Activated CD8-positive, alpha-beta memory T cell treated with anti-CD3 and anti-CD28 coated beads for 36 hours (primary cell): ENCODE results near the gene CCDC28B. TPM values are rescaled to one million over a fixed set of nuclear protein-coding genes. Genes with fewer than 3 reads are reported as not detected.

Source experiments
- CTCF ChIA-PET: fragments of 350-600 bp; sonication (Branson Sonifier 250); formaldehyde crosslinking; loops from one replicate; lab custom pipeline; 2021; ENCODE audit warnings: antibody characterized with exemption; lab: Charles Lee
- POLR2A ChIA-PET: fragments of 350-600 bp; sonication (Branson Sonifier 250); formaldehyde crosslinking; loops from one replicate; lab custom pipeline; 2021; ENCODE audit warnings: antibody characterized with exemption; lab: Charles Lee
- total RNA-seq, 2 experiments: library from RNA; stranded (reverse); gene quantifications; one replicate each; pipeline ENCODE4 v1.2.3, GENCODE V29; 2021

The CCDC28B gene
- total RNA-seq, 2 experiments from 2014 or later, result 20.6 to 23.3 TPM

DNA sequence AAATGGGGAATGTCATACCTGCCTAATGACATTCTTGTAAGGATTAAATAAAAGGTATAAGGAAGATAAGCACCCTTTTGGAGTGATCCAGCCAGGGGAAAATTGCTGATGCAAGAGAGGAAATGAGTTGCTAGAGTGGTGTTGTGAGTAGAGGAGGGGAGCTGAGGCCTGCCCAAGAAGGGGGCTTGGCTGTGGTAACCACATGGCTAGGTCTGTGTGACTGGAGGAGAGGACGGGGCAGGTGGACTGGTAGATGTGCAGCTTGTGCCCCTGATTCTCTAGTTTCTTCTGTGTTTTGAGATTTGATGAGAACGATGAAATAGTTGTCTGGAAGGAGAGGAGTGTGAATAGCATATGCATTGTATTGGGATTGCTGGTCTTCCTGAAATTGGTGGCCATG, 14.3 kb upstream of the CCDC28B start:
- POLR2A ChIA-PET, result no interaction called here
- CTCF ChIA-PET, result interaction anchor here (1.6 to 2.1 kb wide), 2 partner anchors 12 to 30 kb away, joined by 3 to 8 read pairs; no protein-coding TSS in a partner anchor

GRCh38 chr1:32186491-32186890, 13.9 kb upstream of the CCDC28B start:
- POLR2A ChIA-PET, result no interaction called here
- CTCF ChIA-PET, result interaction anchor here (0.7 to 1.6 kb wide), 2 partner anchors 9 to 30 kb away, joined by 3 read pairs; no protein-coding TSS in a partner anchor

DNA sequence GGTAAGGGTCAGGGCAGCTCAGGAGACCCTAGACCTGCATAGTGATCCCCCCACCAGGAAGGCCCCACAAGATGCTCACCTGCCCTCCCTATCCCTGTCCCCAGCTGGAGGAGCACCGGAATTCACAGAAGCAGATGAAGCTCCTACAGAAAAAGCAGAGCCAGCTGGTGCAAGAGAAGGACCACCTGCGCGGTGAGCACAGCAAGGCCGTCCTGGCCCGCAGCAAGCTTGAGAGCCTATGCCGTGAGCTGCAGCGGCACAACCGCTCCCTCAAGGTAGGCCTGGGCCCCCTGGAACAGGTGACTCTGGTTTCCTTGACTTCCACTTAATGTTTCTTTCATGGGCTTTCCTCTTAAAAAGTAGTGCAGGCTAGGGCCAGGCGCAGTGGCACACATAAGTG, 12.5 kb upstream of the CCDC28B start:
- ChIA-PET POLR2A (interaction anchor here (0.7 kb wide), 1 partner anchor 70 kb away, joined by 4 read pairs; no protein-coding TSS in a partner anchor), CTCF (no interaction called here)

GRCh38 chr1:32192220-32192948, 8.0 kb upstream of the CCDC28B start:
- CTCF ChIA-PET, result interaction anchor here (0.6 kb wide), 1 partner anchor 45 kb away, joined by 3 read pairs; no protein-coding TSS in a partner anchor
- POLR2A ChIA-PET, result interaction anchor here (1.6 to 2.2 kb wide), 2 partner anchors 8 to 12 kb away, joined by 3 to 7 read pairs; partner anchors contain the start of genes CCDC28B and TXLNA

DNA sequence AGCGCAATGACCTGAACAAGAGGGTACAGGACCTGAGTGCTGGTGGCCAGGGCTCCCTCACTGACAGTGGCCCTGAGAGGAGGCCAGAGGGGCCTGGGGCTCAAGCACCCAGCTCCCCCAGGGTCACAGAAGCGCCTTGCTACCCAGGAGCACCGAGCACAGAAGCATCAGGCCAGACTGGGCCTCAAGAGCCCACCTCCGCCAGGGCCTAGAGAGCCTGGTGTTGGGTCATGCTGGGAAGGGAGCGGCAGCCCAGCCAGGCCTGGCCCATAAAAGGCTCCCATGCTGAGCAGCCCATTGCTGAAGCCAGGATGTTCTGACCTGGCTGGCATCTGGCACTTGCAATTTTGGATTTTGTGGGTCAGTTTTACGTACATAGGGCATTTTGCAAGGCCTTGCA, 5.4 kb upstream of the CCDC28B start:
- POLR2A ChIA-PET, result no interaction called here
- CTCF ChIA-PET, result no interaction called here

GRCh38 chr1:32195531-32195930, 4.9 kb upstream of the CCDC28B start:
- CTCF ChIA-PET, result no interaction called here

DNA sequence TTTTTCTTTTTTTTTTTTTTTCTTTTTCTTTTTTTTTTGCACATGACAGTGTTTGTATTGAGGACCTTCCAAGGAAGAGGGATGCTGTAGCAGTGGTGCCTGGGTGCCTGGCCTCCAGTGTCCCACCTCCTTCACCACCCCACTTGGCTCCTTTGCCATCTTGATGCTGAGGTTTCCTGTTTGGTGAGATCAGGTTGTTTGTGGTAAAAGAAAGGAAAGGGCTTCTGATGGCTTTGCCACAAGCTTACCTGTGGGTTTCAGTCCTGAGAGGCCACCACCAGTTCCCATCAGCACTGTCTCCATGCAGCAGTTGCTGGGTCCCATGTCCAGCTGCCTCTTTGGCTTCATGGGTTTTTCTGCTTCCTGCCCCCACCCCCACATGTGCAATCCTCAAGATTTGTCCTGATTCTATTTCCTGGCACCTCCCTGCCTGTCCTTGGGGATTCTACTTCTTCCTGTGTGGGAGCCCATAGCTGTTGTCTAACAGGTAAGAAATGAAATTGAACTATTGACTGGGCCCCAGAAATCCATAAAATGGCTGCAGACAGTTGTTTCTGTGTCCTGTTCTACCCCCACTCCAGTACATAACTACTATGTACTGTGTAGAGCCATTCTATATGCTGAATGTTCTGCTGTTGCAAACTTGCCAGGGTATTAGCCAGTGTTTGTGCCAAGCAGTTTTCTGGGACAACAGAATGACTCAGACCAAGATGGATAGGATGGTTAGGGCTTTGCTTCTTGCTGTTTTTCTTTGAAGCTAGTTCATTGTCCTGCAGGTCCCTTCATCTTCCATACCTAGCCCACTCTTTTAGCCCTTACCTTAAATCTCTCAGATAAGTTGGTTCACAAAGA, 4.2 kb upstream of the CCDC28B start:
- ChIA-PET CTCF (interaction anchor here (1.4 to 1.5 kb wide), 2 partner anchors 45 to 52 kb away, joined by 3 to 4 read pairs; no protein-coding TSS in a partner anchor), POLR2A (interaction anchor here (0.7 to 1.0 kb wide), 2 partner anchors 97 to 130 kb away, joined by 3 to 4 read pairs; no protein-coding TSS in a partner anchor)

More at GRCh38 chr1:32195531-32195930, 4.9 kb upstream of the CCDC28B start:
- POLR2A ChIA-PET, result interaction anchor here (1.0 kb wide), 1 partner anchor 130 kb away, joined by 3 read pairs; no protein-coding TSS in a partner anchor

GRCh38 chr1:32197074-32197473, 3.3 kb upstream of the CCDC28B start:
- ChIA-PET POLR2A (interaction anchor here (0.6 kb wide), 1 partner anchor 294 kb away, joined by 11 read pairs; no protein-coding TSS in a partner anchor), CTCF (interaction anchor here (1.1 to 1.6 kb wide), 5 partner anchors 9 to 51 kb away, joined by 3 to 8 read pairs (median 4); partner anchors contain the start of gene TXLNA)

DNA sequence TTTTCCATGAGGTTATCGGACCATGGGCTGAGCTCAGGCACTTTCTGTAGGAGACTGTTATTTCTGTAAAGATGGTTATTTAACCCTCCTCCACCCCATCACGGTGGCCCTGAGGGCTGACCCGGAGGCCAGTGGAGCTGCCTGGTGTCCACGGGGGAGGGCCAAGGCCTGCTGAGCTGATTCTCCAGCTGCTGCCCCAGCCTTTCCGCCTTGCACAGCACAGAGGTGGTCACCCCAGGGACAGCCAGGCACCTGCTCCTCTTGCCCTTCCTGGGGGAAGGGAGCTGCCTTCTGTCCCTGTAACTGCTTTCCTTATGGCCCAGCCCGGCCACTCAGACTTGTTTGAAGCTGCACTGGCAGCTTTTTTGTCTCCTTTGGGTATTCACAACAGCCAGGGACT, 2.6 kb upstream of the CCDC28B start:
- ChIA-PET CTCF (interaction anchor here (0.7 to 1.6 kb wide), 6 partner anchors 9 to 296 kb away, joined by 3 to 8 read pairs (median 4); partner anchors contain the start of gene TXLNA), POLR2A (interaction anchor here (0.6 to 0.7 kb wide), 3 partner anchors 18 to 295 kb away, joined by 3 to 11 read pairs (median 6); partner anchors contain the start of gene TXLNA)

GRCh38 chr1:32198237-32199042, 2.0 kb upstream of the CCDC28B start:
- CTCF ChIA-PET, result interaction anchor here (0.7 to 1.6 kb wide), 5 partner anchors 8 to 297 kb away, joined by 3 to 8 read pairs (median 4); partner anchors contain the start of gene TXLNA
- POLR2A ChIA-PET, result interaction anchor here (0.6 to 0.7 kb wide), 2 partner anchors 19 to 47 kb away, joined by 3 to 6 read pairs; partner anchors contain the start of gene TXLNA

GRCh38 chr1:32199043-32199716, 1.2 kb upstream of the CCDC28B start:
- ChIA-PET CTCF (interaction anchor here (1.0 to 2.7 kb wide), 2 partner anchors 49 to 194 kb away, joined by 3 to 8 read pairs; no protein-coding TSS in a partner anchor), POLR2A (no interaction called here)

DNA sequence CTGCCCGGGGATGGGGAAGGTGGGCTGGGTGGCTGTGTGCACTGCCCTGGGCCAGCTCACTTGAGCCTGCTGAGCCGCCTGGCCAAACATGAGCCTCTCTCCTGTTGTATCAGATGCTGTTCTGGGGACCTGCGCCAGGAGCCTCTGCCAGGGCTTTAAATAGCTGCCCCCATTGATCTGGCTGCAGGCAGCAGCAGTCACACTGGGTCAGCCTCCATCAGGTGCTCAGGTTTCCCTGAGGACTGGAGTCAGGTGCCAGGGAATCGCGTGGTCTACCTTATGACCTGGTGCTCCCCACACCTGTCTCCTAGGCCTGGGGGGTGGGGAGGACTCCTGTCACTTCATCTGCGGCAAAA, 700 bp upstream of the CCDC28B start:
- ChIA-PET POLR2A (no interaction called here), CTCF (interaction anchor here (1.0 to 3.3 kb wide), 3 partner anchors 16 to 193 kb away, joined by 3 to 12 read pairs (median 8); no protein-coding TSS in a partner anchor)

DNA sequence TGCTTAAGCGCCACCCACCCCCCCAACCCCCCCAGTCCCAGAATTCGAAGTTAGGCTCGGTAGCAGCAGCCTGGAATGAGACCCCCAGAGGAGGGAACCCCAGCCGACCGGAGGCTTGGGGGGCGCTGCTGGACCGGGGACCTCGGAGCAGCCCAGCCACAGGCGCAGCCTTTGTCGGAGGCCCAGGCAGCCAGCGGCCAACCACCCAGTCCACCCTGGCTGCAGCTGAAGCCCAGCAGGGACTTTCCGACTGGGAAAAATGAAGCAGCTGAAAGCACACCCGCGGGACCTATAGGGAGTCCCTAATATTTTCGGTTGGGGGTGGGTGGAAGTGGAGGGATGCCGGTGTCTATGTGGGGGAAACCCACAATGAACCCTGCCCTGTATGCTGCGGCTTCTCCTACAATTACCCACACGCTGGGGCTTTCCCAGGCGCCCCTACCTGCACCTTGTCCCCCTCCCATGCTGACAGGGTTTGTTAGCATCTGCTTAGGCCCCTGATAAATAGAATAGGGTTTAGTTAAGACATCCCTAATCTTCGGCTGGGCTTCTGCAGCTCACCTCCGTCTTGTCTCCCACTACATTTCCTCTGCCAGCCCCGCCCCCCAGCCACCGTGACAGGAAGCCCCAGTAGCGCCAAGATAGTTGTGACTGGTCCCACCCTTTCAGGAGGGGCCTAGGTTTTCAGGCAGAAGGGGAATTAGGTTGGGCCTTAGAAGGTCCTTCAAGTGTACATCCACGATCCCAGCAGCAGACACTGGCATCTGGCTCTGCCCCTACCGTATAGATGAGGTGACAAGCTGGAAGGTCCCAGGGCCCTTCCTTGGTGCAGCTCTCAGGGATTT, 838 bp downstream of the CCDC28B start:
- ChIA-PET CTCF (interaction anchor here (0.6 to 3.3 kb wide), 7 partner anchors 15 to 200 kb away, joined by 3 to 12 read pairs (median 3); partner anchors contain the start of gene KPNA6), POLR2A (interaction anchor here (0.6 to 1.9 kb wide), 5 partner anchors 10 to 181 kb away, joined by 3 to 10 read pairs (median 4); partner anchors contain the start of gene TXLNA)

DNA sequence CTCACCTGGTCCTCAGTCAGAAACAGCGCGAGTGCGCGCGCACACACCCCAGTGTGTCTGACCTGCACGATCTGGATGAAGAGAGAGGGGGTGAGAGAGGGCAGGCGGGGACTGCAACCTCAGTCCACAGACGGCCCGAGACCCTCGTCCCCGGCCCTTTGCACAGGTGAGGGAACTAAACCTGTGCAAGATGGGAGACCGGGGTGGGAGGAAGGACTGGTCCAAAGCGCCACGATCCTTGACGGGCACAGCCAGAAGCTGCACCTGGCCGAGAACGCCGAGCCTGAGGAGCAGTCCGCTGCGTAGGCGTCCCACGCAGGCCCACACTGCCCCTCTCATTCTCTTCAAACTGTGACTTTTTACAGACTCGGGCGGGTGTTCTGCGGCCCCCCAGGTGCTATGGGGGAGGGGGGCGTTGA, 4.6 kb downstream of the CCDC28B start:
- CTCF ChIA-PET, result interaction anchor here (0.7 to 3.2 kb wide), 4 partner anchors 11 to 204 kb away, joined by 3 to 20 read pairs (median 5); no protein-coding TSS in a partner anchor

GRCh38 chr1:32205401-32206370, 5.3 kb downstream of the CCDC28B start, which contains the start of gene IQCC:
TSS of gene IQCC (plus strand) at chr1:32205671. CDS start at chr1:32205682, 11 bp downstream.
- CTCF ChIA-PET, result interaction anchor here (0.7 to 3.2 kb wide), 6 partner anchors 8 to 203 kb away, joined by 3 to 20 read pairs (median 4); no protein-coding TSS in a partner anchor
- POLR2A ChIA-PET, result interaction anchor here (0.6 to 1.2 kb wide), 6 partner anchors 11 to 102 kb away, joined by 3 to 11 read pairs (median 3); no protein-coding TSS in a partner anchor

More for the DNA sequence above, 4.6 kb downstream of the CCDC28B start:
- POLR2A ChIA-PET, result interaction anchor here (0.5 to 1.2 kb wide), 3 partner anchors 12 to 44 kb away, joined by 3 read pairs; no protein-coding TSS in a partner anchor
